Amniotic epithelial cell (primary cell): Measurements from ENCODE around the gene SLC22A14.
"Not testable (repeated sequence)": the region's sequence is repeated elsewhere in the genome, so short reads cannot be mapped to it uniquely, and the experiment has no call there.

Experiments
- DNase-seq: peaks from one replicate; pipeline ENCODE4 v3.0.0-alpha.2; 2010; ENCODE audit warnings: low read depth

Gene SLC22A14

DNA sequence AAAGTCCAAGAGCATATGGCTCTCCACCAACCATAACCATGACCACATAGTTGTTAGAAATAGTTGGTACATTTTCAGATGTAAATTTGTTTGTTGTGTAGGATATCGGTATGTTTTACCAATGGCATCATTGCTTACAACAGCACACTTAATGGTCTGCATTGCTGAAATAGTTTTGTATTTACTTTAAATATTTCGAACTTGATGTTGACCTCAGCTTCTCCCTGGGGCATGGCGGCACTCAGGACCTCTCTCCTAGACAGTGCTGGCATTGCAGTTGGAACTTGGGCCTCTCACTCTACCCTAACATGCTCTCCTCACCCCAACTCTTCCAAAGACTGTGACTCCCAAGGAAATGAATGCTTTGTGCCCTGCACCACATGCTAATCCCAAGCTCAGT, 11.5 kb upstream of the SLC22A14 start:
- no peak for DNase-seq

DNA sequence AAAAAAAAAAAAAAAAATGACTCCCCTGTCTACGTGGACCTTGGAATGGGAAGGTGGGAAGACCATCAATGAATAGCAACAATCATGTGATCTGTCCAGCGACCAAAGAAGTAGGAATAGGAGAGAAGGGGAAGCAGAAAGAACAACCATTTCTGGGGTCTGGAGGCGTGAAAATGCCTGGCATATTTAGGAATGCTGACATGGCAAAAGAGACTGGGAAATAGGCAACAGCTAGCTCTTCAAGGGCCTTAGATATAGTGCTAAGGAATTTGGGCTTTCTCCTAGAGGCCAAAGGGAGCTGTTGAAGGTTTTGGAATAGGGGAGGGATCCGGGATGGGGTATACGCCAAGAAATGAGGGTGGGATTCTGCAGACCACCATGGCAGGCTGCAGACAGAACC, 10.5 kb upstream of the SLC22A14 start:
- no peak for DNase-seq

- DNase-seq: no peak
Observed at GRCh38 chr3:38274864-38275649, 7.0 kb upstream of the SLC22A14 start.

GRCh38 chr3:38275658-38276057, 6.4 kb upstream of the SLC22A14 start:
- DNase-seq: no peak

DNA sequence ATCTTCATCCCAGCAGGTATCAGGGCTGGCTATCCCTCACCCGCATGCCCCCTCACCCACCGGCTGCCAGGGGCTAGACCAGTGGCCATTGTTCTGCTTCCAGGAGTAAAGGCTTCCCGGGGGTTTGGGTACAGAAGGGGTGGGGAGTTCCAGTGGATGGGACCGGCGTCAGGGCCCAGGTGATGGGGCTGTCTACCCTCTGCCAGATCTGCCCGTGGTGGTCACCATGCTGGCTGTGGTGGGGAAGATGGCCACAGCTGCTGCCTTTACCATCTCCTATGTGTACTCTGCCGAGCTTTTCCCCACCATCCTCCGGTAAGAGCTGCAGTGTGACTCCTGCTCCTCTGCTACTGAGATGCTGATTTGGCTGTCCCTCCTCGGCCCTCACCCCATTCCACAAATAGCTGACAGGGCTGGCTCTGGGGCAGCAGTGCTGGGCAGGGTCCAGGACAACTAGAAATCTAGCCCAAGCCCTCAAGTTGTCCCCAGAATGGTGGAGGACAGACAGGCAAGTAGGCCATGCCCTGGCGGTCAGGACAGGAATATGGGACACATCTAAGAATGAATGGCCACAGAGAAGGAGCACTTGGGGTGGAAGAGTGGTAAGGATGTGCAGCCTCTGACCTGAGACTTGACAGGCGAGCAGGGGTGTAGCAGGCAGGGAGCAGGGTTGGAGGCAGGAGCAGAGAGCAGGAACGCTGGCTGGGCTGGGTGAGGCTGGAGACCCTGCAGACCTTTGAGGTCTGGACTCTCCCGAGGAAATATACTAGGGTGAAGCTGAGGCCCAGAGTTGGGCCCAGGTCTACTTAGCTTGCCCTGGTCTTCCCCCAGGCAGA, 5.8 kb upstream of the SLC22A14 start:
- DNase-seq: no peak

DNA sequence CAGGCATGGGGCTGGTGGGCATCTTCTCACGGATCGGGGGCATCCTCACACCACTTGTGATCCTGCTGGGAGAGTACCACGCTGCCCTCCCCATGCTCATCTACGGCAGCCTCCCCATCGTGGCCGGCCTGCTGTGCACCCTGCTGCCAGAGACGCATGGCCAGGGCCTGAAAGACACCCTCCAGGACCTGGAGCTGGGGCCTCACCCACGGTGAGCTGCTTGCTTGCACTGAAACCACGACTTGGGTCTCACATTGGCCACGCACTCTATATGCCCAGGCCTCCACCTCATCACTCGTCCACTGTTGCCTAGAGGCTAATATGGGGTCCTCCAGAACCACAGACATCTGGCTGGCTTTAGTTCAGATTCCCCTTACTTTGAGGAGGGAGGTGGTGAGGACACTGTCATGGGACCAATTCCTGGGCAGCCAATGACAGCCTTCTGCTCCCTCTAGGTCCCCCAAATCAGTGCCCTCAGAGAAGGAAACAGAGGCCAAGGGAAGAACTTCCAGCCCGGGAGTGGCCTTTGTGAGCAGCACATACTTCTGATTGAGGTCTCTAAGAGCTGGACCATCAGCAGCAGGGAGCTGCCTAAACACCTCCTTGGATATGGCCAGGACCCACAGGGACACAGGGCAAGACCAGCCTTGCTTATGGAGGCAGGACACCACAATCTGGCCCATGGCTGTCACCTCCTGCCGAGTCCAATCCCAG, 5.0 kb upstream of the SLC22A14 start:
- no peak for DNase-seq

DNA sequence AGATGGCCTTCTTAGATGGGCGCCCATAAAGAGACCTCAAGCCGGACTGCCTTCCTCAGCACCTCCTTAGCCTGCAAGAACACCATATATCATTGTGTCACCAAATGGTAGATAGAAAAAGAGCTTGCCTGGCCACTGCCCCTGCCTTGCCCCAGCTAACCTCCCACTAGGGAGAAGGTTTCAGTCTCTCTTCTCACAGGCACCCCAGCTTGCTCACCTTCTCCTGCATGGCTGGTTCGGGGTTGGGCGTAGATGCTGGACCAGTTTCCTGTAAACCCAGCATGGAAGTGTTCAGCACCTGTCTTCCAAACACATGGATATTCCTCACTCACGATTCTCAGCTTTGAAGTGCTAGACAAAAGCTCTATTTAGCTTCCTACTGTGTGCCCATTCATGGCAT, 3.3 kb upstream of the SLC22A14 start:
- no peak for DNase-seq

- DNase-seq: no peak
Observed at GRCh38 chr3:38283810-38284755, 2.0 kb downstream of the SLC22A14 start.

- DNase-seq: no peak
Observed at GRCh38 chr3:38284756-38285150, 2.7 kb downstream of the SLC22A14 start.

GRCh38 chr3:38289286-38290217, 7.5 kb downstream of the SLC22A14 start:
- DNase-seq: not testable (repeated sequence)

DNA sequence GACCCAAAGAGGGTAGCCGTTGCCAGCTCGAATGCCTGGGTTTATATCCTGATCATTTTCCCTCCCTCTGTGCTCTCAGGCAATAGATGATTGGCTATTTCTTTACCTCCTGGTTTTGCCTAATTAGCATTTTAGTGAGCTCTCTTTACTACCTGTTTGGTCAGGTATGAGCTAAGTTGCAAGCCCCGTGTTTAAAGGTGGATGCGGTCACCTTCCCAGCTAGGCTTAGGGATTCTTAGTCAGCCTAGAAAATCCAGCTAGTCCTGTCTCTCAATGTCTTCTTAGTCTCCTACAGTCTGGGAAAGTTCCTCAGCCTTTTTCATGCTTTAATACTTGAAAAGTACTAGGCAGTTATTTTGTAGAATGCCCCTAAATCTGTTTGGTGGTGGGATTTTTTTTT, 15.0 kb downstream of the SLC22A14 start:
- DNase-seq: not testable (repeated sequence)

DNA sequence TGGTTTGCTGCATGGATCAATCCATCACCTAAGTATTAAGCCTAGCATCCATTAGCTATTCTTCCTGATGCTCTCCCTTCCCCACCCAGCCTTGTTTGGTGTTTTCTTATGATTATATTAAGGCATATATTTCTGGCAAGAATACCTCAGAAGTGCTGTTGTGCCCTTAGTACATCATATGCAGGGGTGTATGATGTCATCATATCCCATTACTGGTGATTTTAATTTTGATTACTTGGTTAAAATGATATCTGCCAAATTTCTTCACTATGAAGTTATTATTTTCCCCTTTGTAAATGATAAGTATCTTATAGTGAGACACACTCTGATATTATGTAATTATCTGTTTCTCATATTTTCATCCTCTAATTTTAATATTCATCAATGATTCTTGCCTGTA, 15.4 kb downstream of the SLC22A14 start:
- DNase-seq: no peak

GRCh38 chr3:38297947-38298711, 16.0 kb downstream of the SLC22A14 start:
- peak; percentile 25 for DNase-seq

DNA sequence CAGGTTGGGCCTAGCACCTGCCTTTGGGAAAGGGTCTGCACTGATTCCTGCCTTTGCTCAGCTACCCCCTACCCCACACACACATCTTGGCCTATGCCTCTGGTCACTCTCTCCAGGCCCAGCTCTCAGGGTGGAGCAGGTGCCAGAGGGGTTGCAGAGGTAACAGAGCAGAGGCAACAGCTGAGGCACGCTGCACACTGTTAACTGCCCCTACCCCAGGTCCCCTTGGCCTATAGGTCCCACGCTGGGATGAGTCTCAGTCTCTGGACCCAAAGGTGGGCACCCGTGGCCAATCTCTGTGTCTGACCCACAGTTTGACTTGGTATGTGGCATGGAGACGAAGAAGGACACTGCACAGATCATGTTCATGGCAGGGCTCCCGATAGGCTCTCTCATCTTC, 24.8 kb downstream of the SLC22A14 start:
- DNase-seq: no peak

DNA sequence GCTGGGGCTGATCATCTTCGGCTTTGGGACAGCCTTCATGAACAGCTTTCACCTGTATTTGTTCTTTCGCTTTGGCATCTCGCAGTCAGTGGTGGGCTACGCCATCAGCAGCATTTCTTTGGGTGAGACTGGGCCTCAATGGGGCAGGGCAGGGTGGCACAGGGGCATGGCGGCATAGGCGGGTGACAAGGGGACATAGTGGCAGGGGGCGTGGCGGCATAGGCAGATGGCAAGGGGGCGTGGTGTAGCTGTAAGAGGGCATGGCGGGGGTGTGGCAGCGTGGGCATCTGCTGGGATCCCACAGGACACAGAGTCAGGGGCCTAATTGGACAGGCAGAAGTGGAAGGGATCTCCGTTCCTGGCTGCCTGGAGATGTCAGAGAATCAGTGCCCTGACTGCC, 25.5 kb downstream of the SLC22A14 start:
- DNase-seq: no peak

DNA sequence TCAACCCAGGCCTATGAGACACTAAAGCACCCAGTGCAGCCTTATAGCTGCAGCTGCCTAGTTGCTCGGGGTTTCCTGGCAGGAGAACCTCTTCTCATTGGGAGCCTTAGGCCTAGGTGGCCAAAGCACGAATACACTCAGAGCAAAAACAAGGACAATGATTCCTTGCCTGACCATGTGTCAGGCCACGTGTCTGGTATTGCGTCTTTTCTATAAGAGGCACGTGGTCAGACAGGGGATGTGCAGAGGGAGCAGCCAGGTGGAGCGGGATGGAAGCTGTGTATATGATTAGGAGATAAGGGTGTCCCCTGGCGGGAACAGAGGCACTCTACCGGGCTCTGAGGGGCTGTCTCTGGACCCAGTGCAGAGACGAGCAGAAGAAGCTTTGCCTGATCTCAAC, 26.4 kb downstream of the SLC22A14 start:
- no peak for DNase-seq

DNA sequence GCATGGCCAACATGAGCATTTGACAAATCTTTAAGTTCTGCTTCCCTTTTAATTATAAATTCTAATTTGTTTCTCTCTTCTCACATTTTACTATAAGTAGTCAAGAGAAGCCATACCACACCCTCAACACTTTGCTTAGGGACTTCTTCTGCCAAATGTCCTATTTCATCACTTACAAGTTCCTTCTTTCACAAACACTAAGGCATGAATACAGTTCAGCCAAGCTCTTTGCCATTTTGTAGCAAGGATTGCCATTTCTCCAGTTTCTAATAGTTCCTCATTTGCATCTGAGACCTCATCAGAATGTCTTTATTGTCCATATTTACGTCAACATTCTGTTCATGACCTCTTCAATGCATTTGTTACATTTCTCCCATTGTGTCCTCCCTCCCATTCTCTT, 29.4 kb downstream of the SLC22A14 start:
- no peak for DNase-seq

DNA sequence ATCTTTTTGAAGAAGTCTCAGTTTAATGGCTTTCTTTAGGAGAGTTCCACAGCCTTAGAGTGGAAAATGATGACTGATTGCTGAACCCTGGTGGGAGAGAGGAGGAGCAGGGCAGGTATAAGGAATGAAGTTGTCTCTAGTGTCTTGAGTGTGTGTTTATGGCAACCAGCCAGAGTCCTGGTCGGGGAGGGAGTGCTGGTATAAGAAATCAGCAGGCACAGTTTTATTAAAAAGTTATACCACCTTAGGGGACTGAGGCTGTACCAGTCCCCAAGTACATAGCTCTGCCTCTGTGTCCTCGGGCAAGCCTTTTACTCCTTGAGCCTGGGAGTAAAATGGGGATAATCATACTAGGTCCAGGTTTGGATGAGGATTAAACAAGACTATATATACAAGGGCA, 29.8 kb downstream of the SLC22A14 start:
- no peak for DNase-seq

- no peak for DNase-seq
Observed at GRCh38 chr3:38312356-38312755, 30.3 kb downstream of the SLC22A14 start.

DNA sequence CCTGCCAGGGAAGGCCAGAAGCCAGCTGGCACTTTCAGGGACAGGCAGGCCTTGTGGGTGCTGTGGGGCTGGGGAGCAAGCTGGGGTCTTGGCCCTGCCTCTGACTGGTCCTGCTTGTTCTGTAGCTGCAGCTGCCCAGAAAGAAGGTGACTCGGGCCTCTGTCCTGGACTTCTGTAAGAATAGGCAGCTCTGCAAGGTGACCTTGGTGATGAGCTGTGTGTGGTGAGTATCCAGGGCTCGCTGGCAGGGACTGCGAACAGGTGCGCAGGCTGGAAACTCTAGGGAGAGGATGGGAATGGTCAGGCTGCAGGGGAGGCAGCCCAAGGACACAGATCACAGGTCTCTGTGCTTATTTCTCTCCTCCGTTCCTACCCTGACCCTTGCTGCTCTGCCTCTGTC, 31.2 kb downstream of the SLC22A14 start:
- DNase-seq: no peak
